NCI-H510A (cell line): ENCODE measurements around the gene STON1.
"Not testable (repeated sequence)": the region's sequence is repeated elsewhere in the genome, so short reads cannot be mapped to it uniquely, and the experiment has no call there.

Experiments used
- DNase-seq: peaks from one replicate; lab custom pipeline; 2025; lab: John Stamatoyannopoulos, UW

The STON1 gene

GRCh38 chr2:48620604-48621003 is 90.7 kb downstream of the STON1 start:
- DNase-seq, result no peak

DNA sequence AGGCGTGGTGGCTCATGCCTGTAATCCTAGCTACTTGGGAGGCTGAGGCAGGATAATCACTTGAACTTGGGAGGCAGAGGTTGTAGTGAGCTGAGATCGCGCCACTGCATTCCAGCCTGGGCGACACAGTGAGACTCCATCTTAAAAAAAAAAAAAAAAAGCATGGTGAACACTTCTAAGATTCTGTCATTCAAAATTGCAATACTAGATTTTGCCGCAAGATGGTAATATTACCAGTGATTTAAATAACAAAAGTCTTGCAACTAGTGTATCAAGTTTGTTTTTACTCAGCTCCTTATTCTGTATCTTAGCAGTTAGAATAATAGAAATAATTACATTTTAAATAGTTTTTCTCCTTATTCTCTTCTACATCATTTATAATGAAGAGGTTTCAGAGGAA is 92.7 kb downstream of the STON1 start:
- not testable (repeated sequence) for DNase-seq

DNA sequence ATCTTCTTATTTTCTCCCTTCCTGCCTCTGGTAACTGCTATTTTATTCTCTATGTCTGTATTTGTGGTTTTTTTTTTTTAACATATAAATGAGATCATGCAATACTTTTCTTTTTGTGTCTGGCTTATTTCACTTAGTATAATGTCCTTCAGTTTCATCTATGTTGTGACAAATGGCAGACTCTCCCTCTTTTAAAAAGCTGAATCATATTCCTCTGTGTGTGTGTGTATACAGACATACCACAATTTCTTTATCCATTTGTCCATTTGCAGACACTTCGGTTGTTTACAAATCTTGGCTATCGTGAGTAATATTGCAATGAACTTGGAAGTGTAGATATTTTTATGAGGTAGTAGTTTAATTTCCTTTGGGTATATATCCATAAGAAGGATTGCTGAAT is 94.7 kb downstream of the STON1 start:
- no peak for DNase-seq

GRCh38 chr2:48626047-48626446 is 96.1 kb downstream of the STON1 start:
- DNase-seq, result no peak

GRCh38 chr2:48633143-48633542 is 103.2 kb downstream of the STON1 start:
- no peak for DNase-seq

DNA sequence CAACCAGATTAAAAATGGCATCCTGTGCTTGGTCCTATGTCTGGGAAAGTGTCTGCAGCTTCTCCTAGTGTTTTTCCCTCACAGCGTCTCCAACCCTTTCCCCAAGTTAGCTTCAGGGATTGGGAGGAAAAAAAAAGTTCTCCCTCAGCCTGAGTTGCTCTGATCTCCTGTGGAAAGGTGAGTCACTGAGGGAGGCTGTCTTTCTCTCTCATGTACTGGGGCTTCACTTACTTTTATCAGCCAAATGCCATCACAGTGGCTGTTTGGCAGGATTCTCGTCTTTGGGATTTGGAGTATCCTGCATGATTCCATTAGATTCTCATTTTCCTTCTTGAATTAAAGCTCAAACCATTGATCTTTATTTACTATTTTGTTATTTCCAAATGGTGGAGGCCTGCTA is 105.8 kb downstream of the STON1 start:
- DNase-seq, result no peak

- DNase-seq, result no peak
Observed at GRCh38 chr2:48638261-48638660, 108.3 kb downstream of the STON1 start.
